ENCODE results near the gene OST4. TPM values are rescaled to one million over a fixed set of nuclear protein-coding genes. Genes with fewer than 3 reads are reported as not detected.

OST4 gene
- total RNA-seq, 1 donor from 2014 or later = 243 TPM

DNA sequence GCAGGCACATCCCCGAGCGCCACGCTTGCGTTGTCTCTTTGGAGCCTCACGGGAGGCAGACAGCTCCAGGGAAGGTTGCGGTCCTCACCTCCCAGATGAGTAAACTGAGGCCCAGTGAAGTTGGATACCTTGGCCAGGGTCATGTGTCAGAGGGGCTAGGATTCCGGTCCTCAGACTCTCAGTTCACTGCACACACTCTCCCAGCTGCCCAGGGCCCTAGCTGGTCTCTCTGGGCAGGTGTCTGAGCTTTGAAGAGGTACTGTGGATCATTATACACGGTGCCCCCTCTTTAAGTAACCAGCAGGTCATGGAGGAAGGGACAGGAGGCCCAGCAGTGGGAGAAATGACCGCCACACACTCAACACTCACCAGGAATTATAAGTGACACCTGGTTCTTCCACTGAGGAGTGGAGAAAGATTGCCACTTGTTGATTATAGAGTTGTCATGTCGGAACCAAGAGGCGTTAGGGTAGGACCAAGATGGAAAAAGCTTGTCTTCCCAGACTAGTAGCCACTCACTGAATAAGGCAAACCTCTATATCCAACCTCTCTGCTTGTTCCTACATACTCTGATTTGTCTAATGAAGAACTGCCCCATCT is 38.1 kb downstream of the OST4 start:
- Mint-ChIP-seq H3K9me3 (no peaks in the 10 kb centered on the region), H3K36me3 (ENCODE audit: low read depth) (peaks cover 42% of the 10 kb centered on the region), H3K4me3 (peak overlapping the region; percentile 93), H3K27ac (peak overlapping the region; percentile 59), H3K4me1 (peaks cover 32% of the 10 kb centered on the region), H3K27me3 (no peaks in the 10 kb centered on the region)
- ChIA-PET CTCF (interaction anchor here (0.9 to 1.4 kb wide), 3 partner anchors 17 to 48 kb away, joined by 3 read pairs; no protein-coding TSS in a partner anchor), POLR2A (interaction anchor here (0.9 to 3.1 kb wide), 5 partner anchors 16 to 179 kb away, joined by 3 to 48 read pairs (median 5); partner anchors contain the start of genes AGBL5, ATRAID, OST4 and SLC5A6)
- TF ChIP-seq, protein P1, sequence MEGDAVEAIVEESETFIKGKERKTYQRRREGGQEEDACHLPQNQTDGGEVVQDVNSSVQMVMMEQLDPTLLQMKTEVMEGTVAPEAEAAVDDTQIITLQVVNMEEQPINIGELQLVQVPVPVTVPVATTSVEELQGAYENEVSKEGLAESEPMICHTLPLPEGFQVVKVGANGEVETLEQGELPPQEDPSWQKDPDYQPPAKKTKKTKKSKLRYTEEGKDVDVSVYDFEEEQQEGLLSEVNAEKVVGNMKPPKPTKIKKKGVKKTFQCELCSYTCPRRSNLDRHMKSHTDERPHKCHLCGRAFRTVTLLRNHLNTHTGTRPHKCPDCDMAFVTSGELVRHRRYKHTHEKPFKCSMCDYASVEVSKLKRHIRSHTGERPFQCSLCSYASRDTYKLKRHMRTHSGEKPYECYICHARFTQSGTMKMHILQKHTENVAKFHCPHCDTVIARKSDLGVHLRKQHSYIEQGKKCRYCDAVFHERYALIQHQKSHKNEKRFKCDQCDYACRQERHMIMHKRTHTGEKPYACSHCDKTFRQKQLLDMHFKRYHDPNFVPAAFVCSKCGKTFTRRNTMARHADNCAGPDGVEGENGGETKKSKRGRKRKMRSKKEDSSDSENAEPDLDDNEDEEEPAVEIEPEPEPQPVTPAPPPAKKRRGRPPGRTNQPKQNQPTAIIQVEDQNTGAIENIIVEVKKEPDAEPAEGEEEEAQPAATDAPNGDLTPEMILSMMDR (IDR thresholded peaks at IDR 0.05) = no peak
- DNase-seq (no peak), ATAC-seq (ENCODE audit: low read depth) (no peak)
- intact Hi-C loops (cut with micrococcal nuclease) = loop anchor here (2.0 to 5.0 kb wide), 2 partner anchors 179 to 454 kb away; partner anchors contain the start of genes ATRAID, IFT172 and SLC5A6

DNA sequence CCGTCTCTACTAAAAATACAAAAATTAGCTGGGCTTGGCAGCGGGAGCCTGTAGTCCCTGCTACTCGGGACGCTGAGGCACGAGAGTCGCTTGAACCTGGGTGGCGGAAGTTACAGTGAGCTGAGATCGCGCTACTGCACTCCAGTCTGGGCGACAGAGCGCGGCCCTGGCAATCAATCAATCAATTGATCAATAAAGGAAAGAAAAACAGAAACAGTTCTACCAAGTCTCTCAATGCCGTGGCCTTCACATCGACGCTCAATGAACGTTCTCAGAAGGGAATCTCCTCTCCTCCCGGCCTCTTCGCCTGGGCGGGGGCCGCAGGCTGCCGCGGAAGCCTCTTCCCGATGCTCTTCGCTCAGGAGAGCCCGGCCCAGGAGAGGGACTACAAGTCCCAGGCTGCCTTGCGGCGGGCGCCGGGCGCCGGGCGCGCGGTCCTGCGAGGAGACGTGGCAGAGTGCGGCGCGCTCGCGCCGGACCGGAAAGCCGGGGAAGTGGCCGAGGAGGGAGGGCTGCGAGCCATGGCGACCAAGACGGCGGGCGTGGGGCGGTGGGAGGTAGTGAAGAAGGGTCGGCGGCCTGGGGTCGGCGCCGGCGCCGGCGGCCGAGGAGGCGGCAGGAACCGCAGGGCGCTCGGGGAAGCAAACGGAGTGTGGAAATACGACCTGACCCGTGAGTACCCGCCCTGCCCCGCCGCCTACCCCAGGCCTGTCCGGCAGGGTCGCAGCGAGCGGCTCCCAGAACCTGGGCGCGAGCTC is 38.8 kb downstream of the OST4 start, which contains the start of gene TMEM214:
Gene TMEM214 (plus strand): TSS at position 471 of the 758 bp plus-strand sequence. CDS start 51 bp downstream, at position 522.
- TF ChIP-seq, protein P1 (IDR thresholded peaks at IDR 0.05) = no peak
- Mint-ChIP-seq H3K4me1 (peaks cover 32% of the 10 kb centered on the region), H3K27ac (peak within 1 kb of the TSS; percentile 80), H3K9me3 (no peaks in the 10 kb centered on the region), H3K4me3 (peak within 1 kb of the TSS; percentile 93), H3K36me3 (ENCODE audit: low read depth) (peaks cover 37% of the 10 kb centered on the region), H3K27me3 (no peaks in the 10 kb centered on the region)
- DNase-seq (peak; percentile 76), ATAC-seq (ENCODE audit: low read depth) (peak; percentile 95)
- POLR2A ChIA-PET = interaction anchor here (0.7 to 3.1 kb wide), 6 partner anchors 16 to 179 kb away, joined by 3 to 48 read pairs (median 4); partner anchors contain the start of genes AGBL5, ATRAID, OST4 and SLC5A6
- CTCF ChIA-PET = interaction anchor here (0.9 to 1.4 kb wide), 3 partner anchors 18 to 48 kb away, joined by 3 read pairs; no protein-coding TSS in a partner anchor
- intact Hi-C loops (cut with micrococcal nuclease) = loop anchor here (1.0 to 5.0 kb wide), 9 partner anchors 10 to 455 kb away; partner anchors contain the start of genes ATRAID, CAD, IFT172 and MAPRE3

DNA sequence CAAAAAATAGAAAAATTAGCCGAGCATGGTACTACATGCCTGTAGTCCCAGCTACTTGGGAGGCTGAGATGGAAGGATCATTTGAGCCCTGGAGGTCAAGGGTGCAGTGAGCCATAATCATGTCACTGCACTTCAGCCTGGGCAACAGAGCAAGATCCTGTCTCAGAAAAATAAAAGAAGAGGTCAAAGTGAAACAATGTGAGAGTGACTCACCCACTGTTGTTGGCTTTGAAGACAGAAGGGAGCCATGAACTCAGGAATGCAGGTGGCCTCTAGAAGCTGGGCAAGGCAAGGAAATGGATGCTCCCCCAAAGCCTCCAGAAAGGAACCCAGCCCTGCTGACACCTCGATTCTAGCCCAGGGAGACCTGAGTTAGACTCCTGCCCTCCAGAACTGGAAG is 42.4 kb downstream of the OST4 start:
- TF ChIP-seq, protein P1 (IDR thresholded peaks at IDR 0.05) = no peak
- Mint-ChIP-seq H3K36me3 (ENCODE audit: low read depth) (peaks cover 12% of the 10 kb centered on the region), H3K27me3 (no peaks in the 10 kb centered on the region), H3K9me3 (no peaks in the 10 kb centered on the region), H3K4me1 (peaks cover 24% of the 10 kb centered on the region), H3K4me3 (no peak overlapping the region), H3K27ac (no peak overlapping the region)
- ChIA-PET POLR2A (no interaction called here), CTCF (no interaction called here)
- ATAC-seq (ENCODE audit: low read depth) = no peak
- intact Hi-C loops (cut with micrococcal nuclease) = no loop called here
- DNase-seq = no peak

DNA sequence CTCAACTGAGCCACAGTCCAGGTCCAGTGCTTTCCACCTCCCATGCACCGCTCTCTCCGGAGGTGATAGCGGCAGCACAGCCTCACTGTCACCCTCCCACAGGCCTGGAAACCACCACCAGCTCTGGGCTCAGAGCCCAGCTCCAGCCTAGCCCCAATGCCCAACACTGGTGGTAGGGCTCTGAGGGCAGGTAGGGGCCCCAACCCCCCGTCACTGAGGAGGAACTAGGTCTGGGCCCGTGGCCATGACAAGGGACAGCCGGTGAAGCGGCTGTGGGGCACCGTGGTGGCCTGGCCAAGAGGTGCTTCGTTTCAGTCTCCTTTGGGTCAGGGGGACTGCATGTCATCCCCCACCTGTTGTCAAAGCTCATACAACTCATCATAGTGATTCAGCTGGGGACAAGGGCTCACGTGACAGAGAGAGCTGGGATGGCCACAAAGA is 44.2 kb downstream of the OST4 start:
- peaks cover 11% of the 10 kb centered on the region for H3K4me1 Mint-ChIP-seq
- TF ChIP-seq, protein P1 (IDR thresholded peaks at IDR 0.05) = no peak
- no peak overlapping the region for H3K27ac Mint-ChIP-seq
- intact Hi-C loops (cut with micrococcal nuclease) = no loop called here
- POLR2A ChIA-PET = no interaction called here
- ATAC-seq (ENCODE audit: low read depth) (no peak), DNase-seq (no peak)
- no peaks in the 10 kb centered on the region for H3K27me3 Mint-ChIP-seq
- peaks cover 2% of the 10 kb centered on the region for H3K36me3 Mint-ChIP-seq (ENCODE audit: low read depth)
- CTCF ChIA-PET = no interaction called here
- H3K4me3 Mint-ChIP-seq = no peak overlapping the region
- no peaks in the 10 kb centered on the region for H3K9me3 Mint-ChIP-seq
